Activated CD8-positive, alpha-beta memory T cell treated with anti-CD3 and anti-CD28 coated beads for 36 hours (primary cell): ENCODE data around the gene LENG9. TPM values are rescaled to one million over a fixed set of nuclear protein-coding genes. Genes with fewer than 3 reads are reported as not detected.
"Not testable (repeated sequence)": the region's sequence is repeated elsewhere in the genome, so short reads cannot be mapped to it uniquely, and the experiment has no call there.

Experiments used
- CTCF ChIA-PET: fragments of 350-600 bp; sonication (Branson Sonifier 250); formaldehyde crosslinking; loops from one replicate; lab custom pipeline; 2021; ENCODE audit warnings: antibody characterized with exemption; lab: Charles Lee
- POLR2A ChIA-PET: fragments of 350-600 bp; sonication (Branson Sonifier 250); formaldehyde crosslinking; loops from one replicate; lab custom pipeline; 2021; ENCODE audit warnings: antibody characterized with exemption; lab: Charles Lee
- total RNA-seq, 2 experiments: library from RNA; stranded (reverse); gene quantifications; one replicate each; pipeline ENCODE4 v1.2.3, GENCODE V29; 2021

The LENG9 gene
- total RNA-seq, 2 experiments from 2014 or later, result 4.3 to 4.4 TPM

GRCh38 chr19:54449701-54450069, 13.9 kb downstream of the LENG9 start:
- CTCF ChIA-PET, result no interaction called here
- POLR2A ChIA-PET, result interaction anchor here (3.1 kb wide), 1 partner anchor 11 kb away, joined by 17 read pairs; no protein-coding TSS in a partner anchor

GRCh38 chr19:54448774-54449700, 14.5 kb downstream of the LENG9 start, which contains the start of gene LENG8:
TSS of gene LENG8 (plus strand) at chr19:54449199. CDS start at chr19:54451345, 2,146 bp downstream.
- ChIA-PET POLR2A (interaction anchor here (0.7 to 3.1 kb wide), 4 partner anchors 12 to 17 kb away, joined by 3 to 17 read pairs (median 5); partner anchors contain the start of gene LENG9), CTCF (interaction anchor here (0.6 kb wide), 1 partner anchor 33 kb away, joined by 3 read pairs; no protein-coding TSS in a partner anchor)

GRCh38 chr19:54448040-54448773, 15.4 kb downstream of the LENG9 start:
- CTCF ChIA-PET, result interaction anchor here (0.6 to 0.9 kb wide), 2 partner anchors 10 to 34 kb away, joined by 3 to 4 read pairs; no protein-coding TSS in a partner anchor
- POLR2A ChIA-PET, result interaction anchor here (0.6 to 3.1 kb wide), 4 partner anchors 12 to 16 kb away, joined by 3 to 17 read pairs (median 5); partner anchors contain the start of gene LENG9

- CTCF ChIA-PET, POLR2A ChIA-PET: not testable (repeated sequence)
Measured at GRCh38 chr19:54446349-54446748, 17.2 kb downstream of the LENG9 start.

GRCh38 chr19:54444737-54445136, 18.8 kb downstream of the LENG9 start:
- ChIA-PET CTCF (no interaction called here), POLR2A (no interaction called here)

GRCh38 chr19:54440641-54441040, 22.9 kb downstream of the LENG9 start:
- POLR2A ChIA-PET, result no interaction called here
- CTCF ChIA-PET, result interaction anchor here (1.2 kb wide), 1 partner anchor 17 kb away, joined by 3 read pairs; no protein-coding TSS in a partner anchor

GRCh38 chr19:54439174-54439851, 24.3 kb downstream of the LENG9 start:
- POLR2A ChIA-PET, result interaction anchor here (0.8 kb wide), 1 partner anchor 12 kb away, joined by 3 read pairs; no protein-coding TSS in a partner anchor

GRCh38 chr19:54436628-54437252, 26.8 kb downstream of the LENG9 start:
- CTCF ChIA-PET, result interaction anchor here (0.9 to 1.3 kb wide), 3 partner anchors 9 to 46 kb away, joined by 3 to 4 read pairs (median 3); partner anchors contain the start of gene TTYH1
- POLR2A ChIA-PET, result interaction anchor here (0.8 to 1.0 kb wide), 2 partner anchors 11 to 12 kb away, joined by 3 read pairs; partner anchors contain the start of gene LENG8

More at GRCh38 chr19:54439174-54439851, 24.3 kb downstream of the LENG9 start:
- CTCF ChIA-PET, result interaction anchor here (1.1 to 1.2 kb wide), 3 partner anchors 9 to 49 kb away, joined by 3 to 4 read pairs (median 4); no protein-coding TSS in a partner anchor

GRCh38 chr19:54436031-54436523, 27.5 kb downstream of the LENG9 start:
- ChIA-PET CTCF (interaction anchor here (0.9 to 1.3 kb wide), 2 partner anchors 10 to 20 kb away, joined by 3 to 4 read pairs; partner anchors contain the start of gene TTYH1), POLR2A (interaction anchor here (0.8 kb wide), 1 partner anchor 12 kb away, joined by 3 read pairs; no protein-coding TSS in a partner anchor)

GRCh38 chr19:54435551-54436016, 28.0 kb downstream of the LENG9 start:
- ChIA-PET POLR2A (interaction anchor here (0.8 kb wide), 1 partner anchor 12 kb away, joined by 3 read pairs; no protein-coding TSS in a partner anchor), CTCF (interaction anchor here (1.3 kb wide), 1 partner anchor 20 kb away, joined by 3 read pairs; the partner anchor contains the start of gene TTYH1)

GRCh38 chr19:54434873-54435214, 28.7 kb downstream of the LENG9 start:
- ChIA-PET CTCF (no interaction called here), POLR2A (no interaction called here)

GRCh38 chr19:54434112-54434872, 29.3 kb downstream of the LENG9 start:
- ChIA-PET CTCF (interaction anchor here (0.6 to 0.8 kb wide), 3 partner anchors 12 to 45 kb away, joined by 3 to 5 read pairs (median 4); no protein-coding TSS in a partner anchor), POLR2A (interaction anchor here (1.3 kb wide), 1 partner anchor 18 kb away, joined by 4 read pairs; no protein-coding TSS in a partner anchor)

GRCh38 chr19:54433697-54434096, 29.9 kb downstream of the LENG9 start:
- POLR2A ChIA-PET, result interaction anchor here (1.3 kb wide), 1 partner anchor 18 kb away, joined by 4 read pairs; no protein-coding TSS in a partner anchor
- CTCF ChIA-PET, result interaction anchor here (0.6 to 0.8 kb wide), 3 partner anchors 11 to 46 kb away, joined by 3 to 5 read pairs (median 4); no protein-coding TSS in a partner anchor

GRCh38 chr19:54432144-54432738, 31.3 kb downstream of the LENG9 start:
- POLR2A ChIA-PET, result interaction anchor here (0.9 kb wide), 1 partner anchor 17 kb away, joined by 4 read pairs; the partner anchor contains the start of gene LENG8
- CTCF ChIA-PET, result interaction anchor here (0.6 to 1.2 kb wide), 2 partner anchors 10 to 111 kb away, joined by 3 to 5 read pairs; no protein-coding TSS in a partner anchor

- ChIA-PET CTCF (interaction anchor here (0.6 kb wide), 1 partner anchor 110 kb away, joined by 5 read pairs; no protein-coding TSS in a partner anchor), POLR2A (no interaction called here)
Measured at GRCh38 chr19:54431255-54431838, 32.2 kb downstream of the LENG9 start.
